NCI-H2171 (cell line): Measurements from ENCODE around the gene CELA3B.
"Not testable (repeated sequence)": the region's sequence is repeated elsewhere in the genome, so short reads cannot be mapped to it uniquely, and the experiment has no call there.

Experiments used
- DNase-seq: peaks from one replicate; lab custom pipeline; 2025; lab: John Stamatoyannopoulos, UW

CELA3B gene

DNA sequence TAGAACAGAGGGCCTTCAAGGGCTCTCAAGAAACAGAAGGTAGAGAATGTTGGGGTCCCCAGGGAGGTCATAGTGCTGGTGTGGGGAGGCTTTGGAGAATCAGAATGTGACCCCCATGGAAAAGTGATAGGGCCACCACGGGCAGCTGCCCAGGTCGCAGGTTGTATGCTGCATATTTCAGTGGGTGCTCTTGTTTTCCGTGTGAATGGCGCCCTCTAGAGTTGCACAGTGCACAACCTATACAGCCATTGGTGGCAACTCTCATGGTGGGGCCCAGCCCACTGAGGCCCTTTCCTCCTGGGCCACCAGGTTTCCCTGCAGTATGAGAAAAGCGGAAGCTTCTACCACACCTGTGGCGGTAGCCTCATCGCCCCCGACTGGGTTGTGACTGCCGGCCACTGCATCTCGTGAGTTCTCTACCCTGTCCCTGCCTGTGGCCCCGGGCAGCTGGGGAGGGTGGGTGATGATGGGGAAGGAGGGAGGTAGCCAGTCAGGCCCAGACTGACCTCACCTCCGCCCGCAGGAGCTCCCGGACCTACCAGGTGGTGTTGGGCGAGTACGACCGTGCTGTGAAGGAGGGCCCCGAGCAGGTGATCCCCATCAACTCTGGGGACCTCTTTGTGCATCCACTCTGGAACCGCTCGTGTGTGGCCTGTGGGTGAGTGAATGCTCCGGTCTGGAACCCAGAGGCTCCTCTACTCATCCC, 3.8 kb downstream of the CELA3B start:
- DNase-seq = not testable (repeated sequence)

DNA sequence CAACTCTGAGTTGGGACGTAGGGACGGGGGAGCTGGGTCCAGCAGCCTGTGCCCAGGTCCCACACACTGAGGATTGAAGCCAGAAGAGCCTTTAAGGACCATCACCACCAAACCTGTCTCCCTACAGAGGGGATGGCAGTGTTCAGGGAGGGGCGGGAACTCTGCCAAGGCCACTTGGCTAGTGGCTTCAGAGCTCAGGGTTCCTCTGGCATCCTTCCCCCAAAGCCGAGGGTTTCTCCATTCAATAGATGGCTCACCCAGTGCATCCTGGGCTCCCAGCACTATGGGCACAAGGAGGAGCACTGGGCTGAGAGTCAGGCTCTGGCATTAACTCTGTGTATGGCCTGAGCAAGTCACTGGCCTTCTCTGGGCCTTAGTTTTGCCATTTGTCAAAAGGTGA, 4.4 kb downstream of the CELA3B start:
- not testable (repeated sequence) for DNase-seq

DNA sequence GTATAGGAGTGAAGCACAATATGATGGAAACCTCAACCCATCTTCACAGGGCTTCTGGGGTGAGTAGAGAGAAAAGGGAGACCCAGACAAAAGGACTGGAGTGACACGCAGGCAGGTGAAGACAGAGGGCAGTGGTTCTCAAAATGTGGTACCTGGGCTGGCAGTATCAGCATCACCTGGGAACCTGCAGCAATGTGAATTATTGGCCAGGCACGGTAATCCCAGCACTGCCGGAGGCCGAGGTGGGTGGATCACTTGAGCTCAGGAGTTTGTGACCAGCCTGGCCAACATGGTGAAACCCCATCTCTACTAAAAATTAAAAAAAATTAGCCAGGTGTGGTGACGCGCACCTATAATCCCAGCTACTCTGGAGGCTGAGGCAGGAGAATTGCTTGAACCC, 5.3 kb downstream of the CELA3B start:
- DNase-seq = not testable (repeated sequence)

DNA sequence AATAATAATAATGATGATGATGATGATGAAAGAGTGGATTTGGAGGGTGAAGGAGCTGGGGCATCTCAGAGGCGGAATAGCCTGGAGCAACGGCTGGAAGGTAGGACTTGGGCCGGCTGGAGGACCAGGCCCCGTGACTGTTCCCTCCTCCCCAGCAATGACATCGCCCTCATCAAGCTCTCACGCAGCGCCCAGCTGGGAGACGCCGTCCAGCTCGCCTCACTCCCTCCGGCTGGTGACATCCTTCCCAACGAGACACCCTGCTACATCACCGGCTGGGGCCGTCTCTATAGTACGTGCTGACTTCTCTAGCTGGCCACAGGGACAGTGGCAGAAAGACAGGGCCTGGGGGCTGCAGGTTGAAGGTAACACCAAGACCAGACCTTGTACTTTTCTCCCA, 6.7 kb downstream of the CELA3B start:
- not testable (repeated sequence) for DNase-seq

DNA sequence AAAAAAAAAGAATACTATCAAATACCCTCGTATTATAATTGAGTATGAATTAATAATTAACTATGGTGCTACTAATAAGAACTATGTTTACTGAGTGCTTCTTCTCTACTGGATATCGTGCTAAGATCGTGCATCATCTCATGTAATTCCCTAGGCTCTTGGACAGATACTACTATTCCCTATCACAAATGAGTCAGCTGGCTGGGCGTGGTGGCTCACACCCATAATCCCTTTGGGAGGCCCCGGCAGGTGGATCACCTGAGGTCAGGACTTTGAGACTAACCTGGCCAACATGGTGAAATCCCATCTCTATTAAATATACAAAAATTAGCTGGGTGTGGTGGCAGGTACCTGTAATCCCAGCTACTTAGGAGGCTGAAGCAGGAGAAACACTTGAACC, 9.1 kb downstream of the CELA3B start:
- not testable (repeated sequence) for DNase-seq

DNA sequence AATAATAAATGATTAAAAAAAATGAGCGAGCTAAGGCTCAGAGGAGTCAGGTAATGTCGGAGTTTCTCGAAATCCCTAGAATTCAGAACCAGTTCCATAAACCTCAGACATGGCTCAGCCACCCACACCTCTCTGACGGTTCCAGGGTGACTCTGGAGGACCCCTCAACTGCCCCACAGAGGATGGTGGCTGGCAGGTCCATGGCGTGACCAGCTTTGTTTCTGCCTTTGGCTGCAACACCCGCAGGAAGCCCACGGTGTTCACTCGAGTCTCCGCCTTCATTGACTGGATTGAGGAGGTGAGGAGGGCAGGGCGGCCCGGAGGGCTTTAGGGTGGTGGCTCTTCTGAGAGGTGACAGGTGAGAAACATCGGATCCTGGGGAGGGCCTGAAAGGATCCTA, 9.6 kb downstream of the CELA3B start:
- not testable (repeated sequence) for DNase-seq

DNA sequence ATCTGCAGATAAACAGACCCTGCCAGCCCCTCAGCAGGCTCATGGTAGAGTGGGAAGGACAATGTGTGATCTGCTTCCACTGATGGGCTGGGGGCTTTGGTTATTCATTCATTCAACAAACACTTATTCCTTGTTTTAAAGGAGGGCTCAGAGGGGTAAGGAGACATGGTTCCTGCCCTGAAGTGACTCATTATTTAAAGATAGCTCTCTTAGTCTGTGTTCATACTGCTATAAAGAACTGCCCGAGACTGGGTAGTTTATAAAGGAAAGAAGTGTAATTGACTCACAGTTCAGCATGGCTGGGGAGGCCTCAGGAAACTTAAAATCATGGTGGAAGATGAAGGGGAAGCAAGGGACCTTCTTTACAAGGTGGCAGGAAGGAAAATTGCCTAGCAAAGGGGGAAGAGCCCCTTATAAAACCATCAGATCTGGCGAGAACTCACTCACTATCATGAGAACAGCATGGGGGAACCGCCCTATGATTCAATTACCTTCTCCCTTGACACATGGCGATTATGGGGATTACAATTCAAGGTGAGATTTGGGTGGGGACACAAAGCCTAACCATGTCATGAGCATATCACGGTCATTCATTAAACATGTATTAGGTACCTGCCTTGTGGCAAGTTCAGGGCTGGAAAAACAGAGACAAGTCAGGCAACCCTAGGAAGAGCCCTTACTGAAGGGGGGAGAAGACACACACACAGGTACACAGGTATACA, 13.0 kb downstream of the CELA3B start:
- DNase-seq = not testable (repeated sequence)

DNA sequence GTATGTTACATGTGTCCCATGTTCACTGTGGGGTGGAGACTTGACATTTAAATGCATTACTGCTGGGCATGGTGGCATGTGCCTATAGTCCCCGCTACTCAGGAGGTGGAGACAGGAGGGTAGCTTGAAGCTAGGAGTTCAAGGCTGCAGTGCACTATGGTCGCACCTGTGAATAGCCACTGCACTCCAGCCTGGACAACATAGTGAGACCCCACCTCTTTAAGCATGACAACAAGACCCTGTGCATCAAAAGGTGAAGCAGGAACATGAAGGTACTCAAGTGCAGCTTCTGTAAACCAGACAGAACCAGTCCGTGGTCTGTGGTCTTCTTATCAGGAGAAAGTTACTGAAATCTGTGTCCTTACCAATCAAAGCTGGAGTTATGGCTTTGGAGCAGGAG, 15.4 kb downstream of the CELA3B start:
- DNase-seq = not testable (repeated sequence)

DNA sequence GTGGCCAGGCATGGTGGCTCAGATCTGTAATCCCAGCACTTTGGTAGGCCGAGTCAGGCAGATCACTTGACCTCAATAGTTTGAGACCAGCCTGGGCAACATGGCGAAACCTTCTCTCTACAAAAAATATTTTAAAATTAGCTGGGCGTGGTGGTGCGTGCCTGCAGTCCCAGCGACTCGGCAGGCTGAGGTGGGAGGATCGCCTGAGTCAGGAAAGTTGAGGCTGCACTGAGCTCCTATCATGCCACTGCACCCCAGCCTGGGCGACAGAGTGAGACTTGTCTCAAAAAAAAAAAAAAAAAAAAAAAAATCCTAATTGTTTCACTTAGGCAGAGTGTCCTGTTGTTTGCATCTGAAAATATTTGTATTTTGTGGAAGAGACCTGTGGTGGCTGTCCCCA, 17.9 kb downstream of the CELA3B start:
- not testable (repeated sequence) for DNase-seq

DNA sequence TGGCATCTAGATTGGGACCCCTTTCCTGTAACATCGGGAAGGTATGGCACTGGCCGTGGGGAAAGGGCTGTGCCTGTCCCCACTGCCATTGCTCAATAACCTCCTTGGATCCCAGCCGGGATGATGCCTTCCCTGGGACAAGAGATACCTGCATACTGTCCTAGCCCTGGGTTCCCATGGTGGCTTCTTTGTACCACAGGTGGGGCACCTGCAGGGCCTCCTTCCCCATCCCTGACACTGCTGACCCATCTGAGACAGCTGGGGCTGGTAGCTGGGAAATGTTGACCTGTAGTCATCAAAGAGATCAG, 19.8 kb downstream of the CELA3B start:
- DNase-seq = not testable (repeated sequence)

DNA sequence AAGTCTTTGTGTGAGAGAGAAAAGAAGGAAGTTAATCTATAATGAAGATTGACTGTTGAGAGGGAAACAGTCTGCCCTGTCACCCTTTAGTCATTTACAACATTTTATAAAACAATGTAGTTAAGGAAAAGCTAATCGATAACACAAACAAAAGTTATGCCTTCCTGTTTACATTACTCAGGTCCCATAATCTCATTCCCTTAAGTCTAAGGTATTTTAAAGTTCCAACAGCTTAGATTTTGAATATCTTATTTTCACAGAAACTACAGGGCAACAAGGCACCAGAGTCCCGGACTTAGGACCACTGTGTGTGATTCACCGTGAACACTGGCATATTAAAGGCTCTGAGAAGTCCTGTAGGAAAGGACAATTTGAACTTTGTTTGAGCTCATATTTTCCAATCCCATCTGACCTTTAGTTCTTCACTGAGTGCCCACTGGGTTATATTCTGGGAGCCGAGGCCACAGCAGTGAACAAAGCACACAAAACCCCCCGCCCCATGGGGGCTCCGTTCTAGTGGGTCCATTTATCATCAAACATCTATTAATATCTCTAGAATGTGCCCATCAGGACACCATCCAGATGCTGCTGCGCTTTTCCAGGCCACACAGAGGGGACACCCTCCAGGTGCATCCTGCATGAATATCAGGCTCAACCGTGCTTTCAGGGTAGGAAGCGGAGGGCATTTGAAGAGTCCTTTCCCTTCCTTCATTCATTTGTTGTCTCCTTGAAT, 21.2 kb downstream of the CELA3B start:
- not testable (repeated sequence) for DNase-seq

DNA sequence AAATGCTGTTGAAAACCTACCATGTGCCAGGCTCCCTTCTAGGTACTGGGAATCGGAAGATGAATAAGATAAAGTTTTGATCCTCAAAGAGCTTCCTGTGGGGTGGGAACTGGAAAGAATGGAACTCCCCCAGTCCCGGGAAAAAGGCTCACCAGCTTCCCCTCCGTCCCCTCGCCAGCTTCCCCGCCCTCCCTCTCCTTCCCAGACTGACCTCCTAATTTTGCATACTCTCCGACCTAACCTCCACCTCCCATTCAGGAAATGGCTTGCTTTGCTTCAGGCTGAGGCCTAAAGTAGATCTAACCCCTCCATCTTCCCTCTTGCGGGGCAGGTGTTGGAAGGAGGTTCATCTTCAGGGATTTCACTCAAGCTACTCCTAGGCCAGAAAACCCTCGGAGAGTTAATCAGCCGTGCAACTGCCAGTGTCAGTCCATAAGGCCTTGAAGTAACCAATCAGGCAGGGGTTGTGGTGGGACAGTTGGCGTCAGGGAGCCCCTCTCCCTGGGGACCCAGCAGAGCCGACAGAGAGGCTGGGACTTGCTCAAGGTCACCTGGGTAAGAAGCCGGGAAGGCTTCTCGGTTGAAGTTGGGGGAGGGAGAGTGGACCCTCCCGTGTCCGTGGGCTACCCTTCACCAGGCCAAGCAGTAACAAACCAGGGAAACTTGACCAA, 21.9 kb downstream of the CELA3B start:
- not testable (repeated sequence) for DNase-seq

DNA sequence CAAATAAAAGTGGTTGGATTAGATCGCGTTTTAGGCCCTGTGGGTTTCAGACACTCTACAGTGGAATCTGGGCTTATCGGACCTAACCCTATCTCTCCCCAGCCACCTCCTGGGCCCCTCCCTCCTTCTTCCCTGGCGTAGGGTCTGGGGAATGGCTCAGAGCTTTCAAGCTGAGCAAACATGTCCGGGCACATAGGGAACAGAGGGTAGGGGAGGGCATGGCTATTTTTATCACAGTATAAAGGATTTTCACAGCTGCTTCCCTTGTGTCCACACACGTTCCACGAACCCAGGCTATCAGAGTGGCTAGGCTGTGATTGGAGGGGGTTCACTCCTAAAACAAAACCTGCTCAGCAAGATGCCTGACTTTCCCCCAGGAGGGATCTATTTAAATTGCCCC, 22.8 kb downstream of the CELA3B start:
- peak; percentile 25 for DNase-seq

DNA sequence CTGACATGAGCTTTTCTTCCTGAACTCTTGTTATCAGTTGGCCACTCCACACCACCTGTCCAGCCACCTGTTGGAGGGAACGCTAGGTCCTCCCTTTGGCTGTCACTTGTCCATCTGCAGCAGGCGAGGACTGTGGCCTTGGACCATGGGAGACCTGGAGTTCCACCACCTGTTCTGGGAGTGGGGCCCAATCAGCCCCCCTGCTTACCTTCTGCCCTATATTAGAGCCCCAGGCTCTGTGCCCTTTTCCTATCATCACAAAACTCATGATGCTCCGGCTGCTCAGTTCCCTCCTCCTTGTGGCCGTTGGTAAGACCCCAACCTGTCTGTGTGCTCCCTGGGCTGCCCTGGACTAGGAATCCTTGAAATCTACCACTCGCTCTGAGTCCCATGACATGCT, 24.6 kb downstream of the CELA3B start, which contains the start of gene CELA3A:
CELA3A (plus strand) TSS at position 249 of the 400 bp plus-strand sequence; CDS start at position 267, 18 bp downstream.
- DNase-seq = no peak

DNA sequence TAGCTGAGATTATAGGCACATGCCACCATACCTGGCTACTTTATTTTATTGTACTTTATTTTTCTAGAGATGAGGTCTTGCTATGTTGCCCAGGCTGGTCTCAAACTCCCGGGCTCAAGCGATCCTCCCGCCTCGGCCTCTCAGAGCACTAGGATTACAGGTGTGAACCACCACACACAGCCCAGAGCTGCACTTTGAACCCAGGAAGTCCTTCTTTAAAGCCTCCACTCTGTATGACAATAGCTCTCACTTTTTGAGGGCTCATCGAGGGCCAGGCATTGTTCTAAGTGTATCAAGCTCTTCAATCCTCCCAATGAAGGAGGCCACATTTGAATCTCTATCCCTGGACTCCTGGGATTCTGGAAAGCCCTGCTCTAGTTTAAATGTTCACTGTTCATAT, 25.6 kb downstream of the CELA3B start:
- DNase-seq = not testable (repeated sequence)

DNA sequence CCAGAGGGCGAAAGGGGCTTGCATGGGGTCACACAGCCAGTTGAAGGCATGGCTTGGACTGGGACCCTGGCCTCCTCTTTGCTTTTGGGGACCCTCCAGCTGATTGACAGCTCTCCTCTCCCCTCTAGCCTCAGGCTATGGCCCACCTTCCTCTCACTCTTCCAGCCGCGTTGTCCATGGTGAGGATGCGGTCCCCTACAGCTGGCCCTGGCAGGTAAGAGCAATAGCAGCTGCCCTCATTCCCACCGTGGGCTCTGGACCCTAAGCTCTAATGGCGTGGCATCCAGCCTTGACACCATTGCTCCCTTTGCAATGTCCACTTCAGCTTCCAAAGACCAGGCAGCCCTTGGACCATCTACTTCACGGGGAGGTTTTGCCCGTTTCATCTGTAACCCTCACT, 26.1 kb downstream of the CELA3B start:
- not testable (repeated sequence) for DNase-seq

DNA sequence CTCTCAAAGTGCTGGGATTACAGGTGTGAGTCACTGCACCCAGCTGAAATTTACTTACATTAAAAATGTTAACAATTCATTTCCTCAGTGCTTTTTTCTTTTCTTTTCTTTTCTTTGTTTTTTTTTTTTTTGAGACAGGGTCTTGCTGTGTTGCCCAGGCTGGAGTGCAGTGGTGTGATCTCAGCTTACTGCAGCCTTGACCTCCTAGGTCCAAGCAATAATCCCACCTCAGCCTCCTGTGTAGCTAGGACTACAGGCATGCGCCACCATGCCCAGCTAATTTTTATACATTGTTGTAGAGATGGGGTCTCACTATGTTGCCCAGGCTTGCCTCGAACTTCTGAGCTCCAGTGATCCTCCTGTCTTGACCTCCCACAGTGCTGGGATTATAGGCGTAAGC, 27.1 kb downstream of the CELA3B start:
- not testable (repeated sequence) for DNase-seq

DNA sequence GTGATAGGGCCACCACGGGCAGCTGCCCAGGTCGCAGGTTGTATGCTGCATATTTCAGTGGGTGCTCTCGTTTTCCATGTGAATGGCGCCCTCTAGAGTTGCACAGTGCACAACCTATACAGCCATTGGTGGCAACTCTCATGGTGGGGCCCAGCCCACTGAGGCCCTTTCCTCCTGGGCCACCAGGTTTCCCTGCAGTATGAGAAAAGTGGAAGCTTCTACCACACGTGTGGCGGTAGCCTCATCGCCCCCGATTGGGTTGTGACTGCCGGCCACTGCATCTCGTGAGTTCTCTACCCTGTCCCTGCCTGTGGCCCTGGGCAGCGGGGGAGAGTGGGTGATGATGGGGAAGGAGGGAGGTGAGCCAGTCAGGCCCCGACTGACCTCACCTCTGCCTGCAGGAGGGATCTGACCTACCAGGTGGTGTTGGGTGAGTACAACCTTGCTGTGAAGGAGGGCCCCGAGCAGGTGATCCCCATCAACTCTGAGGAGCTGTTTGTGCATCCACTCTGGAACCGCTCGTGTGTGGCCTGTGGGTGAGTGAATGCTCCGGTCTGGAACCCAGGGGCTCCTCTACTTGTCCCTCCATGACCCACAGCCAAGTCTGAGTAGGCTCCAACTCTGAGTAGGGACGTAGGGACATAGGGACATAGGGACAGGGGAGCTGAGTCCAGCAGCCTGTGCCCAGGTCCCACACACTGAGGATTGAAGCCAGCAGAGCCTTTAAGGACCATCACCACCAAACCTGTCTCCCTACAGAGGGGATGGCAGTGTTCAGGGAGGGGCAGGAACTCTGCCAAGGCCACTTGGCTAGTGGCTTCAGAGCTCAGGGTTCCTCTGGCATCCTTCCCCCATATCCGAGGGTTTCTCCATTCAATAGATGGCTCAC, 28.7 kb downstream of the CELA3B start:
- not testable (repeated sequence) for DNase-seq

DNA sequence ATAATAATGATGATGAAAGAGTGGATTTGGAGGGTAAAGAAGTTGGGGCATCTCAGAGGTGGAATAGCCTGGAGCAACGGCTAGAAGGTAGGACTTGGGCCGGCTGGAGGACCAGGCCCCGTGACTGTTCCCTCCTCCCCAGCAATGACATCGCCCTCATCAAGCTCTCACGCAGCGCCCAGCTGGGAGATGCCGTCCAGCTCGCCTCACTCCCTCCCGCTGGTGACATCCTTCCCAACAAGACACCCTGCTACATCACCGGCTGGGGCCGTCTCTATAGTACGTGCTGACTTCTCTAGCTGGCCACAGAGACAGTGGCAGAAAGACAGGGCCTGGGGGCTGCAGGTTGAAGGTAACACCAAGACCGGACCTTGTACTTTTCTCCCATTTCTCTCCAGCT, 29.9 kb downstream of the CELA3B start:
- DNase-seq = not testable (repeated sequence)

DNA sequence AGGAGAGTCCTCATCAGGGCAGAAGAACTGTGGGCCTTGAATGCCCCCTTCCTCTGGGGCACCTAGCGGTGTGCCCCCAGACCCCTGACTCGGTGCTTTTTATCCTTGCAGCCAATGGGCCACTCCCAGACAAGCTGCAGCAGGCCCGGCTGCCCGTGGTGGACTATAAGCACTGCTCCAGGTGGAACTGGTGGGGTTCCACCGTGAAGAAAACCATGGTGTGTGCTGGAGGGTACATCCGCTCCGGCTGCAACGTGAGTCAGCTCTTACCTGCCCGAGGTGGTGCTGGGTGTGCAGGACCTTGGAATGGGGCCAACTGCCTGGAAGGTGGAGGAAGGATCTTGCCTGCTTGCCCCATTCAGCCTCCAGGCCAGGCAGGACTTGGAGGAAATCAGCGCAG, 30.4 kb downstream of the CELA3B start:
- DNase-seq = not testable (repeated sequence)

DNA sequence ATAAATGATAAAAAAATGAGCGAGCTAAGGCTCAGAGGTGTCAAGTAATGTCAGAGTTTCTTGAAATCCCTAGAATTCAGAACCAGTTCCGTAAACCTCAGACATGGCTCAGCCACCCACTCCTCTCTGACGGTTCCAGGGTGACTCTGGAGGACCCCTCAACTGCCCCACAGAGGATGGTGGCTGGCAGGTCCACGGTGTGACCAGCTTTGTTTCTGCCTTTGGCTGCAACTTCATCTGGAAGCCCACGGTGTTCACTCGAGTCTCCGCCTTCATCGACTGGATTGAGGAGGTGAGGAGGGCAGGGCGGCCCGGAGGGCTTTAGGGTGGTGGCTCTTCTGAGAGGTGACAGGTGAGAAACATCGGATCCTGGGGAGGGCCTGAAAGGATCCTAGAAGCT, 32.7 kb downstream of the CELA3B start:
- not testable (repeated sequence) for DNase-seq
